ENCODE results near the gene AOPEP. TPM values are rescaled to one million over a fixed set of nuclear protein-coding genes. Genes with fewer than 3 reads are reported as not detected.

Gene AOPEP
- total RNA-seq, 2 experiments from 2014 or later: 6.9 to 7.0 TPM

GRCh38 chr9:94928691-94929368, 202.3 kb downstream of the AOPEP start:
- no peaks in the 10 kb centered on the region for H3K27me3 Mint-ChIP-seq
- ChIA-PET POLR2A (no interaction called here), CTCF (no interaction called here)
- H3K9me3 Mint-ChIP-seq: no peaks in the 10 kb centered on the region
- Histone ChIP-seq H3K27me3 (ENCODE audit: control insufficient read depth in 1 of 2, insufficient read depth in 2 of 2, low read length in 2 of 2) (no peaks in the 10 kb centered on the region), H3K27ac (ENCODE audit: low read depth in 1 of 2, low read length in 2 of 2) (no peak overlapping the region), H3K36me3 (ENCODE audit: insufficient read depth, low read length) (no peaks in the 10 kb centered on the region), H3K9me3 (ENCODE audit: control insufficient read depth in 1 of 2, insufficient read depth in 1 of 2, low read length in 2 of 2) (no peaks in the 10 kb centered on the region), H3K4me1 (ENCODE audit: insufficient read depth, low read length) (no peaks in the 10 kb centered on the region), H3K4me3 (ENCODE audit: low read length) (no peak overlapping the region)
- no peak for DNase-seq
- no peak for TF ChIP-seq CTCF (IDR thresholded peaks at IDR 0.05)
- intact Hi-C loops (cut with DNase I, micrococcal nuclease): no loop called here
- no peak overlapping the region for H3K4me3 Mint-ChIP-seq
- ATAC-seq (ENCODE audit: poor library complexity): no peak
- no peaks in the 10 kb centered on the region for H3K4me1 Mint-ChIP-seq (ENCODE audit: low read depth)
- H3K36me3 Mint-ChIP-seq (ENCODE audit: low read depth): no peaks in the 10 kb centered on the region
- H3K27ac Mint-ChIP-seq: no peak overlapping the region

- DNase-seq: no peak
- Mint-ChIP-seq H3K9me3 (no peaks in the 10 kb centered on the region), H3K27ac (no peak overlapping the region), H3K27me3 (no peaks in the 10 kb centered on the region), H3K36me3 (ENCODE audit: low read depth) (no peaks in the 10 kb centered on the region), H3K4me1 (ENCODE audit: low read depth) (no peaks in the 10 kb centered on the region), H3K4me3 (no peak overlapping the region)
- intact Hi-C loops (cut with DNase I, micrococcal nuclease): no loop called here
- Histone ChIP-seq H3K4me1 (ENCODE audit: insufficient read depth, low read length) (no peaks in the 10 kb centered on the region), H3K27me3 (ENCODE audit: control insufficient read depth in 1 of 2, insufficient read depth in 2 of 2, low read length in 2 of 2) (no peaks in the 10 kb centered on the region), H3K27ac (ENCODE audit: low read depth in 1 of 2, low read length in 2 of 2) (no peak overlapping the region), H3K4me3 (ENCODE audit: low read length) (no peak overlapping the region), H3K36me3 (ENCODE audit: insufficient read depth, low read length) (no peaks in the 10 kb centered on the region), H3K9me3 (ENCODE audit: control insufficient read depth in 1 of 2, insufficient read depth in 1 of 2, low read length in 2 of 2) (no peaks in the 10 kb centered on the region)
- ATAC-seq (ENCODE audit: poor library complexity): no peak
- TF ChIP-seq CTCF (IDR thresholded peaks at IDR 0.05): no peak
- ChIA-PET CTCF (no interaction called here), POLR2A (no interaction called here)
These were observed 202.9 kb downstream of the AOPEP start for GRCh38 chr9:94929369-94929756.

- DNase-seq (no peak), ATAC-seq (ENCODE audit: poor library complexity) (no peak)
- ChIA-PET POLR2A (no interaction called here), CTCF (no interaction called here)
- no peak overlapping the region for H3K4me3 ChIP-seq (ENCODE audit: low read length)
- H3K4me3 Mint-ChIP-seq: no peak overlapping the region
- no peaks in the 10 kb centered on the region for H3K9me3 ChIP-seq (ENCODE audit: control insufficient read depth in 1 of 2, insufficient read depth in 1 of 2, low read length in 2 of 2)
- no peak for TF ChIP-seq CTCF (IDR thresholded peaks at IDR 0.05)
- no peaks in the 10 kb centered on the region for H3K36me3 Mint-ChIP-seq (ENCODE audit: low read depth)
- H3K27me3 ChIP-seq (ENCODE audit: control insufficient read depth in 1 of 2, insufficient read depth in 2 of 2, low read length in 2 of 2): no peaks in the 10 kb centered on the region
- no peaks in the 10 kb centered on the region for H3K27me3 Mint-ChIP-seq
- H3K4me1 ChIP-seq (ENCODE audit: insufficient read depth, low read length): no peaks in the 10 kb centered on the region
- no peaks in the 10 kb centered on the region for H3K9me3 Mint-ChIP-seq
- no peak overlapping the region for H3K27ac ChIP-seq (ENCODE audit: low read depth in 1 of 2, low read length in 2 of 2)
- H3K4me1 Mint-ChIP-seq (ENCODE audit: low read depth): no peaks in the 10 kb centered on the region
- intact Hi-C loops (cut with DNase I, micrococcal nuclease): no loop called here
- H3K27ac Mint-ChIP-seq: no peak overlapping the region
- no peaks in the 10 kb centered on the region for H3K36me3 ChIP-seq (ENCODE audit: insufficient read depth, low read length)
These were observed 204.6 kb downstream of the AOPEP start for GRCh38 chr9:94931036-94931633.

Data from CD4-positive, alpha-beta T cell (primary cell).